ENCODE data around the gene WDR43.

WDR43 gene

GRCh38 chr2:28908172-28908571, 13.7 kb downstream of the WDR43 start:
- FAIRE-seq = no peak
- DNase-seq (ENCODE audit: insufficient read length, low spot score) = no peak
- no peak for TF ChIP-seq CTCF (IDR thresholded peaks at IDR 0.05; ENCODE audit: insufficient read depth, missing control alignments)

- no peak for TF ChIP-seq CTCF (IDR thresholded peaks at IDR 0.05; ENCODE audit: insufficient read depth, missing control alignments)
- FAIRE-seq (peak; percentile 97), DNase-seq (ENCODE audit: insufficient read length, low spot score) (peak; percentile 40)
Measured at GRCh38 chr2:28909655-28910353, 15.3 kb downstream of the WDR43 start.

GRCh38 chr2:28915939-28916338, 21.5 kb downstream of the WDR43 start:
- no peak for DNase-seq (ENCODE audit: insufficient read length, low spot score)
- FAIRE-seq = no peak
- TF ChIP-seq CTCF (IDR thresholded peaks at IDR 0.05; ENCODE audit: insufficient read depth, missing control alignments) = no peak

GRCh38 chr2:28926847-28927246, 32.4 kb downstream of the WDR43 start:
- DNase-seq (ENCODE audit: insufficient read length, low spot score) (no peak), FAIRE-seq (no peak)
- TF ChIP-seq CTCF (IDR thresholded peaks at IDR 0.05; ENCODE audit: insufficient read depth, missing control alignments) = no peak

GRCh38 chr2:28927469-28927868, 33.0 kb downstream of the WDR43 start:
- DNase-seq (ENCODE audit: insufficient read length, low spot score) = no peak
- FAIRE-seq = no peak
- TF ChIP-seq CTCF (IDR thresholded peaks at IDR 0.05; ENCODE audit: insufficient read depth, missing control alignments) = no peak

GRCh38 chr2:28927878-28928277, 33.4 kb downstream of the WDR43 start:
- no peak for TF ChIP-seq CTCF (IDR thresholded peaks at IDR 0.05; ENCODE audit: insufficient read depth, missing control alignments)
- DNase-seq (ENCODE audit: insufficient read length, low spot score) (no peak), FAIRE-seq (no peak)

GRCh38 chr2:28929581-28929980, 35.1 kb downstream of the WDR43 start:
- DNase-seq (ENCODE audit: insufficient read length, low spot score) = no peak
- peak; percentile 25 for FAIRE-seq
- TF ChIP-seq CTCF (IDR thresholded peaks at IDR 0.05; ENCODE audit: insufficient read depth, missing control alignments) = no peak

Measured in D721Med (cell line).